GM11168 (cell line): ENCODE data around the gene MME.
"Not testable (repeated sequence)": the region's sequence is repeated elsewhere in the genome, so short reads cannot be mapped to it uniquely, and the experiment has no call there.

Source experiments
- in situ Hi-C: fragments of 300-500 bp; cut with MboI; formaldehyde crosslinking; loops from one replicate; pipeline ENCODE4 v1.12.0; 2022; ENCODE audit warnings: low sequenced_read_pairs; ENCODE audit not compliant: unreplicated experiment

MME gene

GRCh38 chr3:155131104-155131503, 51.0 kb downstream of the MME start:
- in situ Hi-C loops: no loop called here

GRCh38 chr3:155134311-155134710, 54.2 kb downstream of the MME start:
- in situ Hi-C loops: not testable (repeated sequence)

GRCh38 chr3:155135003-155135402, 54.9 kb downstream of the MME start:
- in situ Hi-C loops: no loop called here

GRCh38 chr3:155138677-155139076, 58.6 kb downstream of the MME start:
- in situ Hi-C loops: no loop called here

- in situ Hi-C loops: no loop called here
Measured at GRCh38 chr3:155147588-155147987, 67.5 kb downstream of the MME start.

- in situ Hi-C loops: no loop called here
Measured at GRCh38 chr3:155149494-155149893, 69.4 kb downstream of the MME start.

- in situ Hi-C loops: no loop called here
Measured at GRCh38 chr3:155153242-155154186, 73.4 kb downstream of the MME start.

- in situ Hi-C loops: no loop called here
Measured at GRCh38 chr3:155154255-155154654, 74.1 kb downstream of the MME start.

GRCh38 chr3:155158346-155159037, 78.4 kb downstream of the MME start:
- in situ Hi-C loops: no loop called here

- in situ Hi-C loops: no loop called here
Measured at GRCh38 chr3:155159301-155159700, 79.2 kb downstream of the MME start.

- in situ Hi-C loops: no loop called here
Measured at GRCh38 chr3:155161640-155162292, 81.6 kb downstream of the MME start.

GRCh38 chr3:155164306-155164705, 84.2 kb downstream of the MME start:
- in situ Hi-C loops: no loop called here

- in situ Hi-C loops: no loop called here
Measured at GRCh38 chr3:155166441-155166840, 86.3 kb downstream of the MME start.

- in situ Hi-C loops: no loop called here
Measured at GRCh38 chr3:155169197-155169596, 89.1 kb downstream of the MME start.

GRCh38 chr3:155173771-155174170, 93.7 kb downstream of the MME start:
- in situ Hi-C loops: no loop called here

- in situ Hi-C loops: no loop called here
Measured at GRCh38 chr3:155178810-155179436, 98.8 kb downstream of the MME start.

GRCh38 chr3:155179437-155179827, 99.3 kb downstream of the MME start:
- in situ Hi-C loops: no loop called here

- in situ Hi-C loops: no loop called here
Measured at GRCh38 chr3:155179966-155180757, 100.0 kb downstream of the MME start.

GRCh38 chr3:155182467-155182866, 102.3 kb downstream of the MME start:
- in situ Hi-C loops: no loop called here

GRCh38 chr3:155184011-155184410, 103.9 kb downstream of the MME start:
- in situ Hi-C loops: no loop called here
